IPS-18a (cell line): ENCODE data around the gene CCDC33.

Experiments
- H3K27ac ChIP-seq: one replicate; pipeline ENCODE4 v1.5.1; 2013; ENCODE audit warnings: low read length
- H3K27me3 ChIP-seq: one replicate; pipeline ENCODE4 v1.6.1; 2013; ENCODE audit warnings: mild to moderate bottlenecking, low read length; ENCODE audit not compliant: control insufficient read depth, insufficient read depth
- H3K36me3 ChIP-seq: one replicate; pipeline ENCODE4 v1.6.1; 2013; ENCODE audit warnings: low read depth, low read length; ENCODE audit not compliant: control insufficient read depth
- H3K4me1 ChIP-seq: one replicate; pipeline ENCODE4 v1.6.1; 2013; ENCODE audit warnings: low read depth, low read length; ENCODE audit not compliant: control insufficient read depth
- H3K4me3 ChIP-seq: one replicate; pipeline ENCODE4 v1.5.1; 2013; ENCODE audit warnings: low read length
- H3K9ac ChIP-seq: one replicate; pipeline ENCODE4 v1.6.1; 2013; ENCODE audit warnings: mild to moderate bottlenecking, low read length, moderate library complexity
- H3K9me3 ChIP-seq: one replicate; pipeline ENCODE4 v1.6.1; 2013; ENCODE audit warnings: low read depth, low read length; ENCODE audit not compliant: control insufficient read depth

CCDC33 gene

GRCh38 chr15:74297887-74298286, 61.8 kb downstream of the CCDC33 start:
- no peak overlapping the region for H3K4me3 ChIP-seq
- no peaks in the 10 kb centered on the region for H3K9me3 ChIP-seq
- no peak overlapping the region for H3K27ac ChIP-seq
- H3K4me1 ChIP-seq: peaks cover 24% of the 10 kb centered on the region
- peaks cover 47% of the 10 kb centered on the region for H3K27me3 ChIP-seq
- H3K9ac ChIP-seq: no peak overlapping the region
- no peaks in the 10 kb centered on the region for H3K36me3 ChIP-seq

- H3K27me3 ChIP-seq: peaks cover 44% of the 10 kb centered on the region
- H3K4me1 ChIP-seq: peaks cover 36% of the 10 kb centered on the region
- no peak overlapping the region for H3K9ac ChIP-seq
- H3K9me3 ChIP-seq: no peaks in the 10 kb centered on the region
- H3K27ac ChIP-seq: no peak overlapping the region
- H3K36me3 ChIP-seq: no peaks in the 10 kb centered on the region
- H3K4me3 ChIP-seq: peak overlapping the region; percentile 30
Measured at GRCh38 chr15:74300057-74300795, 64.1 kb downstream of the CCDC33 start.

GRCh38 chr15:74301583-74302361, 65.6 kb downstream of the CCDC33 start:
- no peaks in the 10 kb centered on the region for H3K9me3 ChIP-seq
- peaks cover 39% of the 10 kb centered on the region for H3K4me1 ChIP-seq
- H3K36me3 ChIP-seq: no peaks in the 10 kb centered on the region
- peaks cover 54% of the 10 kb centered on the region for H3K27me3 ChIP-seq
- H3K4me3 ChIP-seq: no peak overlapping the region
- H3K9ac ChIP-seq: no peak overlapping the region
- no peak overlapping the region for H3K27ac ChIP-seq

- Histone ChIP-seq H3K4me3 (no peak overlapping the region), H3K9ac (no peak overlapping the region), H3K4me1 (peaks cover 45% of the 10 kb centered on the region), H3K27me3 (peaks cover 53% of the 10 kb centered on the region), H3K36me3 (no peaks in the 10 kb centered on the region), H3K9me3 (no peaks in the 10 kb centered on the region), H3K27ac (no peak overlapping the region)
Measured at GRCh38 chr15:74302821-74303359, 66.8 kb downstream of the CCDC33 start.

GRCh38 chr15:74303741-74304309, 67.7 kb downstream of the CCDC33 start:
- H3K9ac ChIP-seq: no peak overlapping the region
- H3K9me3 ChIP-seq: no peaks in the 10 kb centered on the region
- H3K36me3 ChIP-seq: no peaks in the 10 kb centered on the region
- H3K27me3 ChIP-seq: peaks cover 51% of the 10 kb centered on the region
- H3K4me3 ChIP-seq: no peak overlapping the region
- H3K27ac ChIP-seq: no peak overlapping the region
- peaks cover 54% of the 10 kb centered on the region for H3K4me1 ChIP-seq

GRCh38 chr15:74304431-74304830, 68.3 kb downstream of the CCDC33 start:
- Histone ChIP-seq H3K9ac (no peak overlapping the region), H3K4me3 (no peak overlapping the region), H3K27ac (no peak overlapping the region), H3K9me3 (no peaks in the 10 kb centered on the region), H3K4me1 (peaks cover 54% of the 10 kb centered on the region), H3K36me3 (no peaks in the 10 kb centered on the region), H3K27me3 (peaks cover 45% of the 10 kb centered on the region)

GRCh38 chr15:74305687-74306086, 69.6 kb downstream of the CCDC33 start:
- Histone ChIP-seq H3K9ac (no peak overlapping the region), H3K9me3 (no peaks in the 10 kb centered on the region), H3K36me3 (no peaks in the 10 kb centered on the region), H3K27ac (no peak overlapping the region), H3K4me1 (peaks cover 43% of the 10 kb centered on the region), H3K27me3 (peaks cover 33% of the 10 kb centered on the region), H3K4me3 (no peak overlapping the region)

- Histone ChIP-seq H3K4me1 (peaks cover 40% of the 10 kb centered on the region), H3K27ac (no peak overlapping the region), H3K9ac (no peak overlapping the region), H3K36me3 (no peaks in the 10 kb centered on the region), H3K27me3 (peaks cover 21% of the 10 kb centered on the region), H3K4me3 (no peak overlapping the region), H3K9me3 (no peaks in the 10 kb centered on the region)
Measured at GRCh38 chr15:74306781-74307217, 70.7 kb downstream of the CCDC33 start.

GRCh38 chr15:74307827-74308811, 72.0 kb downstream of the CCDC33 start:
- peaks cover 30% of the 10 kb centered on the region for H3K4me1 ChIP-seq
- H3K27me3 ChIP-seq: peaks cover 11% of the 10 kb centered on the region
- H3K9me3 ChIP-seq: no peaks in the 10 kb centered on the region
- no peaks in the 10 kb centered on the region for H3K36me3 ChIP-seq
- no peak overlapping the region for H3K27ac ChIP-seq
- H3K4me3 ChIP-seq: peak overlapping the region; percentile 31
- no peak overlapping the region for H3K9ac ChIP-seq

- Histone ChIP-seq H3K4me3 (no peak overlapping the region), H3K9me3 (no peaks in the 10 kb centered on the region), H3K27me3 (no peaks in the 10 kb centered on the region), H3K36me3 (no peaks in the 10 kb centered on the region), H3K9ac (no peak overlapping the region), H3K4me1 (peaks cover 27% of the 10 kb centered on the region), H3K27ac (no peak overlapping the region)
Measured at GRCh38 chr15:74311734-74312444, 75.8 kb downstream of the CCDC33 start.
